NCI-H460 (cell line): Measurements from ENCODE around the gene ODC1. TPM values are rescaled to one million over a fixed set of nuclear protein-coding genes. Genes with fewer than 3 reads are reported as not detected.
"Not testable (repeated sequence)": the region's sequence is repeated elsewhere in the genome, so short reads cannot be mapped to it uniquely, and the experiment has no call there.

Experiments used
- DNase-seq: peaks from one replicate; pipeline ENCODE4 v3.0.0-alpha.2; 2016; ENCODE audit warnings: low read depth; ENCODE audit errors: extremely low read depth
- total RNA-seq: library from RNA; depleted of rRNA; stranded (reverse); fragments of >200 nt; shearing (Covaris generic); gene quantifications from 2 replicates; pipeline ENCODE4 v1.2.3, GENCODE V29; 2014

ODC1 gene
- total RNA-seq, 1 experiment from 2014 or later = 630 TPM

- DNase-seq = not testable (repeated sequence)
These were observed 9.1 kb upstream of the ODC1 start for GRCh38 chr2:10457195-10457594.

- DNase-seq = no peak
These were observed 6.4 kb upstream of the ODC1 start for GRCh38 chr2:10454505-10454904.

- DNase-seq = no peak
These were observed 5.8 kb upstream of the ODC1 start for GRCh38 chr2:10453905-10454298.

- no peak for DNase-seq
These were observed 5.1 kb upstream of the ODC1 start for GRCh38 chr2:10452956-10453904.

GRCh38 chr2:10452312-10452711, 4.2 kb upstream of the ODC1 start:
- DNase-seq = peak; percentile 60

- no peak for DNase-seq
These were observed 3.7 kb upstream of the ODC1 start for GRCh38 chr2:10451819-10452218.

GRCh38 chr2:10449838-10450691, 1.9 kb upstream of the ODC1 start:
- peak; percentile 68 for DNase-seq

GRCh38 chr2:10449486-10449831, 1.3 kb upstream of the ODC1 start:
- DNase-seq = no peak

GRCh38 chr2:10448576-10449485, 704 bp upstream of the ODC1 start:
- no peak for DNase-seq

GRCh38 chr2:10447300-10447894, 730 bp downstream of the ODC1 start:
- peak; percentile 33 for DNase-seq

- DNase-seq = no peak
These were observed 1.5 kb downstream of the ODC1 start for GRCh38 chr2:10446631-10447030.

GRCh38 chr2:10444463-10444862, 3.7 kb downstream of the ODC1 start:
- DNase-seq = no peak

GRCh38 chr2:10442469-10443126, 5.5 kb downstream of the ODC1 start:
- not testable (repeated sequence) for DNase-seq

- DNase-seq = peak; percentile 78
These were observed 6.2 kb downstream of the ODC1 start for GRCh38 chr2:10441948-10442347.

- DNase-seq = no peak
These were observed 7.4 kb downstream of the ODC1 start for GRCh38 chr2:10440736-10441135.

- DNase-seq = no peak
These were observed 8.2 kb downstream of the ODC1 start for GRCh38 chr2:10439971-10440370.

GRCh38 chr2:10439185-10439879, 8.8 kb downstream of the ODC1 start:
- DNase-seq = no peak

- DNase-seq = no peak
These were observed 9.4 kb downstream of the ODC1 start for GRCh38 chr2:10438688-10439087.

- DNase-seq = no peak
These were observed 10.3 kb downstream of the ODC1 start for GRCh38 chr2:10437806-10438205.
